T-helper 9 cell (primary cell): ENCODE measurements around the gene SMC4.
"Not testable (repeated sequence)": the region's sequence is repeated elsewhere in the genome, so short reads cannot be mapped to it uniquely, and the experiment has no call there.

Source experiments
- DNase-seq: peaks from one replicate; pipeline ENCODE4 v3.0.0-alpha.2; 2020
- total RNA-seq, 2 donors: gene quantifications; one replicate each; lab custom pipeline; 2026; lab: John Stamatoyannopoulos, UW

SMC4 gene
- 85.5 to 96.5 reads per million in 2 donors for total RNA-seq

- peak; percentile 94 for DNase-seq
These were observed at the start of gene SMC4, which contains the start of gene IFT80 for GRCh38 chr3:160399125-160400029. Gene SMC4 (plus strand): TSS chr3:160399650. CDS start chr3:160400827, 1,177 bp downstream. Gene IFT80 (minus strand): TSS chr3:160399225. CDS start chr3:160384600, 14,625 bp downstream.

- no peak for DNase-seq
These were observed 43.6 kb upstream of the SMC4 start for GRCh38 chr3:160355826-160356225.

- DNase-seq, result not testable (repeated sequence)
These were observed 36.6 kb upstream of the SMC4 start for GRCh38 chr3:160362896-160363295.

- no peak for DNase-seq
These were observed 33.5 kb upstream of the SMC4 start for GRCh38 chr3:160365869-160366522.

GRCh38 chr3:160368804-160369203 lies 30.6 kb upstream of the SMC4 start:
- no peak for DNase-seq

GRCh38 chr3:160369784-160370183 lies 29.7 kb upstream of the SMC4 start:
- no peak for DNase-seq

- no peak for DNase-seq
These were observed 28.2 kb upstream of the SMC4 start for GRCh38 chr3:160370987-160371857.

- no peak for DNase-seq
These were observed 26.7 kb upstream of the SMC4 start for GRCh38 chr3:160372780-160373179.

GRCh38 chr3:160373655-160374054 lies 25.8 kb upstream of the SMC4 start:
- DNase-seq, result no peak

GRCh38 chr3:160374472-160374871 lies 25.0 kb upstream of the SMC4 start:
- no peak for DNase-seq

- DNase-seq, result no peak
These were observed 24.5 kb upstream of the SMC4 start for GRCh38 chr3:160374925-160375324.

- DNase-seq, result no peak
These were observed 22.8 kb upstream of the SMC4 start for GRCh38 chr3:160376681-160377080.

- no peak for DNase-seq
These were observed 20.9 kb upstream of the SMC4 start for GRCh38 chr3:160378331-160379109.

- no peak for DNase-seq
These were observed 19.7 kb upstream of the SMC4 start for GRCh38 chr3:160379628-160380214.

GRCh38 chr3:160381470-160381869 lies 18.0 kb upstream of the SMC4 start:
- DNase-seq, result no peak

GRCh38 chr3:160384639-160385318 lies 14.7 kb upstream of the SMC4 start:
- DNase-seq, result no peak

GRCh38 chr3:160390565-160391138 lies 8.8 kb upstream of the SMC4 start:
- DNase-seq, result no peak

- DNase-seq, result no peak
These were observed 6.7 kb upstream of the SMC4 start for GRCh38 chr3:160392798-160393197.

- DNase-seq, result no peak
These were observed 6.0 kb upstream of the SMC4 start for GRCh38 chr3:160393346-160394008.

- DNase-seq, result no peak
These were observed 5.4 kb upstream of the SMC4 start for GRCh38 chr3:160394009-160394392.
